Endothelial cell (in vitro differentiated cells): ENCODE data around the gene BCL2L15. TPM values are rescaled to one million over a fixed set of nuclear protein-coding genes. Genes with fewer than 3 reads are reported as not detected.

Experiments
- DNase-seq: peaks from one replicate; pipeline ENCODE4 v3.0.0; 2021; ENCODE audit warnings: low spot score
- H3K27ac Mint-ChIP-seq: one replicate; pipeline ENCODE4 v1.8.0; 2021; ENCODE audit warnings: mixed read lengths, inconsistent platforms; ENCODE audit not compliant: unreplicated experiment
- H3K27me3 Mint-ChIP-seq: one replicate; pipeline ENCODE4 v1.8.0; 2021; ENCODE audit warnings: mild to moderate bottlenecking, moderate library complexity, mixed read lengths, inconsistent platforms; ENCODE audit not compliant: unreplicated experiment
- H3K36me3 Mint-ChIP-seq: one replicate; pipeline ENCODE4 v1.8.0; 2021; ENCODE audit warnings: mild to moderate bottlenecking, low read depth, mixed read lengths, inconsistent platforms; ENCODE audit not compliant: unreplicated experiment
- H3K4me1 Mint-ChIP-seq: one replicate; pipeline ENCODE4 v1.8.0; 2021; ENCODE audit warnings: mild to moderate bottlenecking, mixed read lengths, inconsistent platforms; ENCODE audit not compliant: unreplicated experiment
- H3K4me3 Mint-ChIP-seq: one replicate; pipeline ENCODE4 v1.8.0; 2021; ENCODE audit warnings: mild to moderate bottlenecking, mixed read lengths, inconsistent platforms; ENCODE audit not compliant: unreplicated experiment
- H3K9me3 Mint-ChIP-seq: one replicate; pipeline ENCODE4 v1.8.0; 2021; ENCODE audit warnings: mixed read lengths, inconsistent platforms; ENCODE audit not compliant: unreplicated experiment
- total RNA-seq: library from RNA; stranded (reverse); fragmentation: NEBNext Ultra II Directional; extraction: Animal tissue kit (Norgen Biotek cat#: 25700); gene quantifications from one replicate; pipeline ENCODE4 v1.2.1, GENCODE V29; 2021; ENCODE audit not compliant: unreplicated experiment
- TF ChIP-seq, protein P1 (sequence below): fragments of 200-600 bp; sonication (generic); IDR thresholded peaks from one replicate; pipeline ENCODE4 v1.5.0; 2021; ENCODE audit warnings: antibody characterized with exemption; ENCODE audit not compliant: unreplicated experiment

Gene BCL2L15
- total RNA-seq, 1 donor from 2014 or later = 0.49 TPM

DNA sequence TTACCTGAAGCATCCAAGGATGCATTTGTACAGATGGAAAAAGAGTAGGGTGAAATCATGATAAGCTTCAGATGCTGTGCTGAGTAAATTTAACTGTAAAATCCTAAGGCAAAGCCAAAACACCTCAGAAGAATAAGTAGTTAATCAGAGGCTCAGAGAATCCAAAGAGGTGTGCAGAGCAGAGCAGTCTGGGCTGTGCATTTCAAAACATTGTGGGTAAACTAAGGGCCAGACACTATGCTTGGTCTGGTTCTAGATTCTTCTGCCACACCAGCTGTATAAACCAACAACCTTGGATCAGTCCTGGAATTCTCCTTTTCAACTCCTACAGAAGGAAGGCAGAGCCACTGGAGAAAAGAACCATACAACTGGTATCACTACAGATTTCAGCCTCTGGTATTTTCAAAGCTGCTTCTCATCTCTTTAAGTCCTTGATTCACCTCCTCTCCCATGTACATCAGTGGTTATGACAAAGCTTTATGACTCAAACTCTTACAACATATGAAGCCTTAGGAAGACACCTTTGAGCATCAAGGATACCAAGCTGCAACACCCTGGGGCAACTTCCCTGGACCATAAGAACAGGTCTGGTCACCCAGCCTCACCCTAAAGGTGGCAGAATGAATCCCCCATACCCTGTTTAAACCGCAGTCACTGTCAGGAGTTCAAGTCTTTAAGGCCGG is 30.2 kb upstream of the BCL2L15 start:
- Mint-ChIP-seq H3K27ac (no peak overlapping the region), H3K27me3 (no peaks in the 10 kb centered on the region), H3K4me3 (no peak overlapping the region), H3K36me3 (no peaks in the 10 kb centered on the region), H3K9me3 (no peaks in the 10 kb centered on the region), H3K4me1 (no peaks in the 10 kb centered on the region)
- TF ChIP-seq, protein P1, sequence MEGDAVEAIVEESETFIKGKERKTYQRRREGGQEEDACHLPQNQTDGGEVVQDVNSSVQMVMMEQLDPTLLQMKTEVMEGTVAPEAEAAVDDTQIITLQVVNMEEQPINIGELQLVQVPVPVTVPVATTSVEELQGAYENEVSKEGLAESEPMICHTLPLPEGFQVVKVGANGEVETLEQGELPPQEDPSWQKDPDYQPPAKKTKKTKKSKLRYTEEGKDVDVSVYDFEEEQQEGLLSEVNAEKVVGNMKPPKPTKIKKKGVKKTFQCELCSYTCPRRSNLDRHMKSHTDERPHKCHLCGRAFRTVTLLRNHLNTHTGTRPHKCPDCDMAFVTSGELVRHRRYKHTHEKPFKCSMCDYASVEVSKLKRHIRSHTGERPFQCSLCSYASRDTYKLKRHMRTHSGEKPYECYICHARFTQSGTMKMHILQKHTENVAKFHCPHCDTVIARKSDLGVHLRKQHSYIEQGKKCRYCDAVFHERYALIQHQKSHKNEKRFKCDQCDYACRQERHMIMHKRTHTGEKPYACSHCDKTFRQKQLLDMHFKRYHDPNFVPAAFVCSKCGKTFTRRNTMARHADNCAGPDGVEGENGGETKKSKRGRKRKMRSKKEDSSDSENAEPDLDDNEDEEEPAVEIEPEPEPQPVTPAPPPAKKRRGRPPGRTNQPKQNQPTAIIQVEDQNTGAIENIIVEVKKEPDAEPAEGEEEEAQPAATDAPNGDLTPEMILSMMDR = no peak
- DNase-seq = no peak

DNA sequence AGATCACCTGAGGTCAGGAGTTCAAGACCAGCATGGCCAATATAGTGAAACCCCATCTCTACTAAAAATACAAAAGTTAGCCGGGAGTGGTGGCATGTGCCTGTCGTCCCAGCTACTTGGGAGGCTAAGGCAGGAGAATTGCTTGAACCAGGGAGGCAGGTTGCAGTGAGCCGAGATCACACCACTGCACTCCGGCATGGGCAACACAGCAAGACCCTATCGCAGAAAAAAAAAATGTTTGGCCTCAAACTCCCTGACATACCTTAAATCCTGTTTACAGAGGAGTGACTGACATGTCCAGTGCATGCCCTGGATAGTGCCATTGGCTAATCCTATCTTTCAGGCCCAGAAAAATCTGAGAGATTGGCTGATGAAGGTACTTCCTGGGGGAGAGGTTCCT is 29.6 kb upstream of the BCL2L15 start:
- TF ChIP-seq, protein P1 = no peak
- Mint-ChIP-seq H3K4me3 (no peak overlapping the region), H3K9me3 (no peaks in the 10 kb centered on the region), H3K27me3 (no peaks in the 10 kb centered on the region), H3K36me3 (no peaks in the 10 kb centered on the region), H3K27ac (no peak overlapping the region), H3K4me1 (no peaks in the 10 kb centered on the region)
- DNase-seq = no peak

DNA sequence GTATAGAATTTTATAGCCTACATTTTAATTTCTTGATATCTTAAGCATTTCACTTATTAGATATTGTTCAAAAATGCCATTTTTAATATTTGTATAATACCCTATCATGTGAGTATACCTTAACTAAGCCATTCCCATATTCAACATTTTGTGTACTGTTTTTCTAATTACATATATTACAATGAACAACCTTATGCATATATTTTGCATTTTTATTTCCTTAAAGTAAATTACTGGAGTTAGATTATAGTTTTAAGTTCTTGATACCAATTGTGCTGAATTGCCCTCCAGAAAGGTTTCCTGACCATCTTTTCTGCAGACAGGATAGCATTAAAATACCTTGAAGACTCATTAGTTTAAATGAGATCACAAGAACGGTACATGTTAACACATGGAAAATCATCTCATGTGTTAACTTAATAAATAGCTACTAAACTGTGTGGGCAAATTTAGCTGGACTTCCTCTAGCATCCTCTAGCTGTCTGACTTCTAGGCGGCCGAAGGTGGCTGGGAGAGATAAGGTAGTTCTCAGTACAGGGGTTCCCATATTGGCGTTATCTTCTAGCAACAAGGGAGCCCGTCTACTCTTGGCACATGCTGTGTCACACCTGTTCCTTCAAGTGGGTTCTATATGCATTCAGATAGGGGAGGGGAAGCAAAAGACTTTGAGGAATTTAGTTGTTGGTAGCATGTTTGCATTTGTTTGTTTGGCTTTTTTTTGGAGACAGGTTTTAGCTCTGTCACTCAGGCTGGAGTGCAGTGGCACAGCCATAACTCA is 26.7 kb upstream of the BCL2L15 start:
- H3K4me3 Mint-ChIP-seq = no peak overlapping the region
- H3K36me3 Mint-ChIP-seq = peaks cover 12% of the 10 kb centered on the region
- H3K27ac Mint-ChIP-seq = no peak overlapping the region

DNA sequence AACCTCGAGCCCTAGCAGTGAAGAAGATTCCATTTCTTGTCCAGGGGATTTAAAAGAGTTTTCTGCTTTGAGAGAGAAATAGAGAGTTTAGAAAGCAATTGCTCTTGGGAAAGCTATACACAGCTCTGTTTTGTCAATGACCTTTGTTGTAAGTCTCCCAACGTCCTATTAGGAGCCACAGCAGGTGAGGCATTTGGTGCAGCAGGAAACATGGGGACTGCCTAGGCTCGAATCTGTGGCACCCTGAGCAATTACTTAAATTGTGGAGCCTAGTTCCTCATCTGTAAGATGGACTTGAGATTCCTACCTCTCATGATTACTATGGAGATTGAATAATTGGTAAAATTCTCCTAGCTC is 25.9 kb upstream of the BCL2L15 start:
- DNase-seq = no peak
- Mint-ChIP-seq H3K36me3 (peaks cover 18% of the 10 kb centered on the region), H3K9me3 (no peaks in the 10 kb centered on the region), H3K27me3 (peaks cover 2% of the 10 kb centered on the region), H3K4me1 (no peaks in the 10 kb centered on the region), H3K4me3 (no peak overlapping the region), H3K27ac (no peak overlapping the region)
- TF ChIP-seq, protein P1 = no peak

More for the DNA sequence above, 26.7 kb upstream of the BCL2L15 start:
- Mint-ChIP-seq H3K27me3 (peaks cover 2% of the 10 kb centered on the region), H3K9me3 (no peaks in the 10 kb centered on the region), H3K4me1 (no peaks in the 10 kb centered on the region)
- DNase-seq = no peak
- TF ChIP-seq, protein P1 = no peak
